H9 (cell line): Measurements from ENCODE around the gene MRGPRD. TPM values are rescaled to one million over a fixed set of nuclear protein-coding genes. Genes with fewer than 3 reads are reported as not detected.
A peak's percentile ranks its signal among the peaks of the same experiment; 100 is the strongest.

Source experiments
- DNase-seq: peaks from one replicate; pipeline ENCODE4 v3.0.0-alpha.2; 2017
- H2AFZ ChIP-seq: one replicate; pipeline ENCODE4 v1.6.1; 2013; ENCODE audit warnings: mild to moderate bottlenecking, low read length, control low read depth, moderate library complexity
- H2AK5ac ChIP-seq: 2 replicates; pipeline ENCODE4 v1.6.1; 2013; ENCODE audit warnings: low read length, control low read depth, mixed read lengths; ENCODE audit not compliant: insufficient read length
- H2BK120ac ChIP-seq: one replicate; pipeline ENCODE4 v1.6.1; 2013; ENCODE audit warnings: low read depth, mild to moderate bottlenecking, low read length, control low read depth, inconsistent platforms; ENCODE audit not compliant: poor library complexity, severe bottlenecking
- H2BK12ac ChIP-seq: 2 replicates; pipeline ENCODE4 v1.6.1; 2013; ENCODE audit warnings: low read length, control low read depth, mixed read lengths, low read depth; ENCODE audit not compliant: insufficient read length
- H2BK15ac ChIP-seq: 2 replicates; pipeline ENCODE4 v1.6.1; 2013; ENCODE audit warnings: low read depth, low read length, control low read depth
- H2BK20ac ChIP-seq: one replicate; pipeline ENCODE4 v1.6.1; 2013; ENCODE audit warnings: low read depth, mild to moderate bottlenecking, low read length, control low read depth, inconsistent platforms; ENCODE audit not compliant: poor library complexity, severe bottlenecking
- H2BK5ac ChIP-seq: 2 replicates; pipeline ENCODE4 v1.6.1; 2013; ENCODE audit warnings: low read length, control low read depth, mixed read lengths; ENCODE audit not compliant: insufficient read length
- H3K14ac ChIP-seq: 2 replicates; pipeline ENCODE4 v1.6.1; 2013; ENCODE audit warnings: low read length, control low read depth; ENCODE audit not compliant: insufficient read depth
- H3K18ac ChIP-seq: 2 replicates; pipeline ENCODE4 v1.6.1; 2013; ENCODE audit warnings: low read depth, mild to moderate bottlenecking, mixed read lengths, low read length, control low read depth; ENCODE audit not compliant: insufficient read length
- H3K23ac ChIP-seq: 2 replicates; pipeline ENCODE4 v1.6.1; 2013; ENCODE audit warnings: low read length, control low read depth, mixed read lengths, low read depth; ENCODE audit not compliant: insufficient read length
- H3K23me2 ChIP-seq: 2 replicates; pipeline ENCODE4 v1.6.1; 2013; ENCODE audit warnings: low read depth, mild to moderate bottlenecking, mixed read lengths, low read length, control low read depth; ENCODE audit not compliant: insufficient read length, poor library complexity, severe bottlenecking
- H3K27ac ChIP-seq: 2 replicates; pipeline ENCODE4 v1.5.1; 2013; ENCODE audit warnings: low read length, control low read depth, mixed read lengths, low read depth; ENCODE audit not compliant: insufficient read length
- H3K27me3 ChIP-seq: 2 replicates; pipeline ENCODE4 v1.6.1; 2013; ENCODE audit warnings: low read length, control low read depth, inconsistent platforms; ENCODE audit not compliant: insufficient read depth
- H3K4ac ChIP-seq: 2 replicates; pipeline ENCODE4 v1.6.1; 2013; ENCODE audit warnings: low read depth, mild to moderate bottlenecking, control low read depth, inconsistent platforms, low read length, moderate library complexity
- H3K4me1 ChIP-seq: 2 replicates; pipeline ENCODE4 v1.6.1; 2013; ENCODE audit warnings: low read length, control low read depth, inconsistent platforms; ENCODE audit not compliant: insufficient read depth
- H3K4me2 ChIP-seq: 2 replicates; pipeline ENCODE4 v1.6.1; 2013; ENCODE audit warnings: low read length, control low read depth, mixed read lengths; ENCODE audit not compliant: insufficient read length, insufficient read depth
- H3K56ac ChIP-seq: 2 replicates; pipeline ENCODE4 v1.6.1; 2013; ENCODE audit warnings: low read depth, mild to moderate bottlenecking, mixed read lengths, low read length, control low read depth; ENCODE audit not compliant: insufficient read length
- H3K79me1 ChIP-seq: 2 replicates; pipeline ENCODE4 v1.6.1; 2013; ENCODE audit warnings: low read depth, mild to moderate bottlenecking, moderate library complexity, low read length, control low read depth, inconsistent platforms; ENCODE audit not compliant: insufficient read depth, poor library complexity, severe bottlenecking
- H3K79me2 ChIP-seq: 2 replicates; pipeline ENCODE4 v1.6.1; 2013; ENCODE audit warnings: low read length, control low read depth, inconsistent platforms; ENCODE audit not compliant: insufficient read depth
- H3K9ac ChIP-seq: 2 replicates; pipeline ENCODE4 v1.6.1; 2013; ENCODE audit warnings: low read length, control low read depth, mixed read lengths; ENCODE audit not compliant: insufficient read length; ENCODE audit errors: extremely low read depth
- H3K9me3 ChIP-seq: one replicate; pipeline ENCODE4 v1.6.1; 2013; ENCODE audit warnings: low read depth, low read length, inconsistent platforms; ENCODE audit not compliant: control insufficient read depth
- H3T11ph ChIP-seq: one replicate; pipeline ENCODE4 v1.6.1; 2013; ENCODE audit warnings: mild to moderate bottlenecking, low read length, control low read depth, inconsistent platforms
- H4K20me1 ChIP-seq: one replicate; pipeline ENCODE4 v1.6.1; 2013; ENCODE audit not compliant: control insufficient read depth, insufficient read length, insufficient read depth
- H4K5ac ChIP-seq: 2 replicates; pipeline ENCODE4 v1.6.1; 2013; ENCODE audit warnings: low read depth, mild to moderate bottlenecking, mixed read lengths, low read length, control low read depth; ENCODE audit not compliant: insufficient read length
- H4K8ac ChIP-seq: replicated peaks from 2 replicates; pipeline ENCODE4 v1.6.1; 2013; ENCODE audit warnings: low read length, control low read depth, mixed read lengths, low read depth; ENCODE audit not compliant: insufficient read length
- H4K91ac ChIP-seq: 2 replicates; pipeline ENCODE4 v1.6.1; 2013; ENCODE audit warnings: low read depth, mild to moderate bottlenecking, moderate library complexity, mixed read lengths, low read length, control low read depth; ENCODE audit not compliant: insufficient read length
- H3K27ac Mint-ChIP-seq, 3 experiments: 2 replicates in 2 of 3; 3 replicates in 1 of 3; pipeline ENCODE4 v1.8.0; 2020 to 2021; ENCODE audit warnings: mixed read lengths in 3 of 3, mild to moderate bottlenecking in 1 of 3, moderate library complexity in 1 of 3
- H3K27me3 Mint-ChIP-seq: 2 replicates; pipeline ENCODE4 v1.8.0; 2021; ENCODE audit warnings: low read depth, mild to moderate bottlenecking, moderate library complexity, mixed read lengths
- H3K36me3 Mint-ChIP-seq, 3 experiments: 2 replicates in 2 of 3; 3 replicates in 1 of 3; pipeline ENCODE4 v1.8.0; 2020 to 2021; ENCODE audit warnings: low read depth in 3 of 3, mixed read lengths in 3 of 3; ENCODE audit not compliant: insufficient read depth in 1 of 3
- H3K4me1 Mint-ChIP-seq, 2 experiments: 2 replicates each; pipeline ENCODE4 v1.8.0; 2020; ENCODE audit warnings: mixed read lengths in 2 of 2
- H3K4me3 Mint-ChIP-seq, 2 experiments: 2 replicates in 1 of 2; 3 replicates in 1 of 2; pipeline ENCODE4 v1.8.0; 2020 to 2021; ENCODE audit warnings: mild to moderate bottlenecking in 2 of 2, mixed read lengths in 2 of 2, moderate library complexity in 1 of 2
- H3K9me3 Mint-ChIP-seq, 2 experiments: 2 replicates in 1 of 2; 3 replicates in 1 of 2; pipeline ENCODE4 v1.8.0; 2020; ENCODE audit warnings: mild to moderate bottlenecking in 2 of 2, mixed read lengths in 2 of 2, moderate library complexity in 1 of 2
- total RNA-seq: library from RNA; stranded (reverse); gene quantifications from 2 replicates; pipeline ENCODE4 v1.2.1, GENCODE V29; 2021
- TF ChIP-seq, protein P1 (sequence below): fragments of 200-600 bp; sonication (generic); conservative IDR thresholded peaks from 3 replicates; pipeline ENCODE4 v1.8.0; 2021; ENCODE audit warnings: antibody characterized with exemption, mild to moderate bottlenecking

The MRGPRD gene
- total RNA-seq, 1 experiment from 2014 or later: not detected

DNA sequence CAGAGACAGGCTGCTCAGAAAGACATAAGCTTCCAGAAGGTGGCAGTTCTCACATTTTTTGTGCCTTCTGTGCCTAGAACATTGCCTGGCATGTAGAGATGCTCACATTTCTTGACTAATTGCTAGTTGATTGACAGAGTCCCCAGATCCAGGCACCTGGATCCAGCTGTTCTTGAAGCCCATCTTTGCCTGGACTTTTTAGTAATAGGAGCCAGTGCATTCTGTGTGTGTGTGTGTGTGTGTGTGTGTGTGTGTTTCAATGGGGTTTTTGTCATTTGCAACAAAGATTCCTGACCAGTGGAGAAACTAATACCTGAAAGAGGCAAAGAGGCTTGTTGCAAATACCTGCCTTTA lies 17.2 kb upstream of the MRGPRD start:
- Histone ChIP-seq H3K14ac (no peak overlapping the region), H3K56ac (no peak overlapping the region), H2AFZ (no peak overlapping the region), H2AK5ac (no peak overlapping the region), H3K4me2 (no peak overlapping the region), H3K4ac (no peak overlapping the region), H3K27ac (no peak overlapping the region), H3K9ac (no peak overlapping the region), H4K20me1 (no peaks in the 10 kb centered on the region), H4K91ac (peak overlapping the region; percentile 48), H4K8ac (no peak overlapping the region), H2BK5ac (no peak overlapping the region), H3K9me3 (no peaks in the 10 kb centered on the region), H3K4me1 (no peaks in the 10 kb centered on the region), H2BK15ac (no peak overlapping the region), H3T11ph (no peak overlapping the region), H2BK12ac (no peak overlapping the region), H3K79me2 (no peaks in the 10 kb centered on the region), H3K79me1 (no peaks in the 10 kb centered on the region), H3K23ac (no peak overlapping the region), H3K18ac (no peak overlapping the region), H3K23me2 (no peaks in the 10 kb centered on the region), H3K27me3 (no peaks in the 10 kb centered on the region), H2BK120ac (no peak overlapping the region), H4K5ac (no peak overlapping the region), H2BK20ac (no peak overlapping the region)
- Mint-ChIP-seq H3K36me3 (no peaks in the 10 kb centered on the region), H3K9me3 (no peaks in the 10 kb centered on the region; a peak in 1 of 5 replicates), H3K4me1 (peaks cover 5 to 15% of the 10 kb centered on the region in 2 experiments), H3K4me3 (no peak overlapping the region), H3K27me3 (no peaks in the 10 kb centered on the region), H3K27ac (no peak overlapping the region)
- TF ChIP-seq, protein P1, sequence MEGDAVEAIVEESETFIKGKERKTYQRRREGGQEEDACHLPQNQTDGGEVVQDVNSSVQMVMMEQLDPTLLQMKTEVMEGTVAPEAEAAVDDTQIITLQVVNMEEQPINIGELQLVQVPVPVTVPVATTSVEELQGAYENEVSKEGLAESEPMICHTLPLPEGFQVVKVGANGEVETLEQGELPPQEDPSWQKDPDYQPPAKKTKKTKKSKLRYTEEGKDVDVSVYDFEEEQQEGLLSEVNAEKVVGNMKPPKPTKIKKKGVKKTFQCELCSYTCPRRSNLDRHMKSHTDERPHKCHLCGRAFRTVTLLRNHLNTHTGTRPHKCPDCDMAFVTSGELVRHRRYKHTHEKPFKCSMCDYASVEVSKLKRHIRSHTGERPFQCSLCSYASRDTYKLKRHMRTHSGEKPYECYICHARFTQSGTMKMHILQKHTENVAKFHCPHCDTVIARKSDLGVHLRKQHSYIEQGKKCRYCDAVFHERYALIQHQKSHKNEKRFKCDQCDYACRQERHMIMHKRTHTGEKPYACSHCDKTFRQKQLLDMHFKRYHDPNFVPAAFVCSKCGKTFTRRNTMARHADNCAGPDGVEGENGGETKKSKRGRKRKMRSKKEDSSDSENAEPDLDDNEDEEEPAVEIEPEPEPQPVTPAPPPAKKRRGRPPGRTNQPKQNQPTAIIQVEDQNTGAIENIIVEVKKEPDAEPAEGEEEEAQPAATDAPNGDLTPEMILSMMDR: no peak
- peak; percentile 18 for DNase-seq
